Esophagus (tissue), 2 donors: ENCODE measurements around the gene MSL3. TPM values are rescaled to one million over a fixed set of nuclear protein-coding genes. Genes with fewer than 3 reads are reported as not detected.

Experiments used
- H3K27ac ChIP-seq, 2 donors: one replicate each; pipeline ENCODE4 v1.5.1; 2013; ENCODE audit warnings: low read depth in 2 of 2, mild to moderate bottlenecking in 2 of 2, inconsistent platforms in 1 of 2, low read length in 1 of 2, moderate library complexity in 1 of 2
- H3K27me3 ChIP-seq, 2 donors: one replicate each; pipeline ENCODE4 v1.6.1; 2013; ENCODE audit warnings: low read length in 2 of 2, control low read depth in 1 of 2, mild to moderate bottlenecking in 1 of 2; ENCODE audit not compliant: insufficient read depth in 2 of 2, control insufficient read depth in 1 of 2
- H3K36me3 ChIP-seq, 2 donors: one replicate each; pipeline ENCODE4 v1.6.1; 2013; ENCODE audit warnings: low read length in 1 of 2; ENCODE audit not compliant: control insufficient read depth in 2 of 2, insufficient read depth in 2 of 2
- H3K4me1 ChIP-seq, 2 donors: one replicate each; pipeline ENCODE4 v1.6.1; 2013; ENCODE audit warnings: low read length in 1 of 2; ENCODE audit not compliant: control insufficient read depth in 2 of 2, insufficient read depth in 2 of 2
- H3K4me3 ChIP-seq, 2 donors: one replicate each; pipeline ENCODE4 v1.5.1; 2013; ENCODE audit warnings: low read length in 2 of 2, mild to moderate bottlenecking in 2 of 2, low read depth in 1 of 2, moderate library complexity in 1 of 2
- H3K9me3 ChIP-seq, 2 donors: one replicate each; pipeline ENCODE4 v1.6.1; 2013; ENCODE audit warnings: mild to moderate bottlenecking in 2 of 2, low read depth in 1 of 2, low read length in 1 of 2, moderate library complexity in 1 of 2; ENCODE audit not compliant: control insufficient read depth in 2 of 2, insufficient read depth in 1 of 2
- WGBS, 2 donors: extraction: QIAGEN DNeasy Blood & Tissue Kit; methylation state at CpG; one replicate each; pipeline ENCODE4 v1.1.7; 2013; 5-methylcytosine and 5-hydroxymethylcytosine counted together
- polyA plus RNA-seq, 2 donors: library from polyadenylated mRNA; stranded (reverse); fragments of 200-250 nt; gene quantifications; one replicate each; pipeline ENCODE4 v1.2.3, GENCODE V29; 2013
- donor health status: healthy with polysubstance abuse.
- donor health status: Bipolar disorder and iron deficiency.

Gene MSL3
- polyA plus RNA-seq, 2 donors, result 14.5 to 29.9 TPM

GRCh38 chrX:11745881-11746280 is 12.2 kb upstream of the MSL3 start:
- WGBS, 2 donors, result 61 to 73% methylated on average over 2 of the region's 2 CpGs
- no peaks in the 10 kb centered on the region for H3K36me3 ChIP-seq
- H3K4me3 ChIP-seq, result no peak overlapping the region
- no peak overlapping the region for H3K27ac ChIP-seq
- H3K27me3 ChIP-seq, result no peaks in the 10 kb centered on the region
- H3K9me3 ChIP-seq, result no peaks in the 10 kb centered on the region
- H3K4me1 ChIP-seq, result no peaks in the 10 kb centered on the region

- H3K27me3 ChIP-seq, result no peaks in the 10 kb centered on the region
- no peaks in the 10 kb centered on the region for H3K9me3 ChIP-seq
- no peak overlapping the region for H3K4me3 ChIP-seq
- H3K36me3 ChIP-seq, result no peaks in the 10 kb centered on the region
- 45 to 46% methylated on average over 4 of the region's 4 CpGs for WGBS, 2 donors
- no peak overlapping the region for H3K27ac ChIP-seq
- H3K4me1 ChIP-seq, result no peaks in the 10 kb centered on the region
Observed at GRCh38 chrX:11750046-11750445, 8.0 kb upstream of the MSL3 start.

- Histone ChIP-seq H3K4me3 (no peak overlapping the region), H3K27me3 (no peaks in the 10 kb centered on the region), H3K9me3 (no peaks in the 10 kb centered on the region), H3K4me1 (no peaks in the 10 kb centered on the region), H3K36me3 (no peaks in the 10 kb centered on the region), H3K27ac (peak overlapping the region in 1 of 2 donors; percentile 6)
- WGBS, 2 donors, result 79 to 89% methylated on average over 4 of the region's 4 CpGs
Observed at GRCh38 chrX:11750694-11751093, 7.3 kb upstream of the MSL3 start.

GRCh38 chrX:11751261-11751660 is 6.8 kb upstream of the MSL3 start:
- Histone ChIP-seq H3K9me3 (no peaks in the 10 kb centered on the region), H3K4me3 (no peak overlapping the region), H3K4me1 (no peaks in the 10 kb centered on the region), H3K27ac (no peak overlapping the region), H3K36me3 (no peaks in the 10 kb centered on the region), H3K27me3 (no peaks in the 10 kb centered on the region)

- Histone ChIP-seq H3K27me3 (no peaks in the 10 kb centered on the region), H3K9me3 (no peaks in the 10 kb centered on the region), H3K4me3 (no peak overlapping the region), H3K27ac (no peak overlapping the region), H3K4me1 (no peaks in the 10 kb centered on the region), H3K36me3 (no peaks in the 10 kb centered on the region)
- WGBS, 2 donors, result 91 to 97% methylated on average over 2 of the region's 2 CpGs
Observed at GRCh38 chrX:11753668-11754067, 4.4 kb upstream of the MSL3 start.

GRCh38 chrX:11754958-11755645 is 2.9 kb upstream of the MSL3 start:
- no peaks in the 10 kb centered on the region for H3K27me3 ChIP-seq
- no peaks in the 10 kb centered on the region for H3K9me3 ChIP-seq
- H3K27ac ChIP-seq, result no peak overlapping the region
- H3K36me3 ChIP-seq, result no peaks in the 10 kb centered on the region
- H3K4me3 ChIP-seq, result no peak overlapping the region
- no peaks in the 10 kb centered on the region for H3K4me1 ChIP-seq
- WGBS, 2 donors, result 78 to 91% methylated on average over 18 of the region's 18 CpGs

- no peak overlapping the region for H3K27ac ChIP-seq
- 56 to 77% methylated on average over 2 of the region's 2 CpGs for WGBS, 2 donors
- H3K27me3 ChIP-seq, result no peaks in the 10 kb centered on the region
- H3K4me3 ChIP-seq, result no peak overlapping the region
- H3K4me1 ChIP-seq, result no peaks in the 10 kb centered on the region
- H3K36me3 ChIP-seq, result no peaks in the 10 kb centered on the region
- no peaks in the 10 kb centered on the region for H3K9me3 ChIP-seq
Observed at GRCh38 chrX:11755724-11756123, 2.3 kb upstream of the MSL3 start.

GRCh38 chrX:11756354-11757318 is 1.4 kb upstream of the MSL3 start:
- Histone ChIP-seq H3K36me3 (no peaks in the 10 kb centered on the region), H3K4me3 (peak overlapping the region in 1 of 2 donors; percentile 62), H3K27ac (no peak overlapping the region), H3K4me1 (no peaks in the 10 kb centered on the region), H3K27me3 (no peaks in the 10 kb centered on the region), H3K9me3 (no peaks in the 10 kb centered on the region)
- 42 to 59% methylated on average over 15 of the region's 15 CpGs for WGBS, 2 donors

GRCh38 chrX:11757397-11757718 is 679 bp upstream of the MSL3 start:
- 5 to 25% methylated on average over 14 of the region's 14 CpGs for WGBS, 2 donors
- no peaks in the 10 kb centered on the region for H3K4me1 ChIP-seq
- peak overlapping the region; percentile 62 to 71 for H3K4me3 ChIP-seq
- H3K27ac ChIP-seq, result peak overlapping the region; percentile 72 to 83
- no peaks in the 10 kb centered on the region for H3K36me3 ChIP-seq
- H3K27me3 ChIP-seq, result no peaks in the 10 kb centered on the region
- no peaks in the 10 kb centered on the region for H3K9me3 ChIP-seq
